H9 (cell line): ENCODE data around the gene FARP2. TPM values are rescaled to one million over a fixed set of nuclear protein-coding genes. Genes with fewer than 3 reads are reported as not detected.
A peak's percentile ranks its signal among the peaks of the same experiment; 100 is the strongest.

Experiments used
- DNase-seq: peaks from one replicate; pipeline ENCODE4 v3.0.0-alpha.2; 2017
- H2AFZ ChIP-seq: one replicate; pipeline ENCODE4 v1.6.1; 2013; ENCODE audit warnings: mild to moderate bottlenecking, low read length, control low read depth, moderate library complexity
- H2AK5ac ChIP-seq: 2 replicates; pipeline ENCODE4 v1.6.1; 2013; ENCODE audit warnings: low read length, control low read depth, mixed read lengths; ENCODE audit not compliant: insufficient read length
- H2BK120ac ChIP-seq: one replicate; pipeline ENCODE4 v1.6.1; 2013; ENCODE audit warnings: low read depth, mild to moderate bottlenecking, low read length, control low read depth, inconsistent platforms; ENCODE audit not compliant: poor library complexity, severe bottlenecking
- H2BK12ac ChIP-seq: 2 replicates; pipeline ENCODE4 v1.6.1; 2013; ENCODE audit warnings: low read length, control low read depth, mixed read lengths, low read depth; ENCODE audit not compliant: insufficient read length
- H2BK15ac ChIP-seq: 2 replicates; pipeline ENCODE4 v1.6.1; 2013; ENCODE audit warnings: low read depth, low read length, control low read depth
- H2BK20ac ChIP-seq: one replicate; pipeline ENCODE4 v1.6.1; 2013; ENCODE audit warnings: low read depth, mild to moderate bottlenecking, low read length, control low read depth, inconsistent platforms; ENCODE audit not compliant: poor library complexity, severe bottlenecking
- H2BK5ac ChIP-seq: 2 replicates; pipeline ENCODE4 v1.6.1; 2013; ENCODE audit warnings: low read length, control low read depth, mixed read lengths; ENCODE audit not compliant: insufficient read length
- H3K14ac ChIP-seq: 2 replicates; pipeline ENCODE4 v1.6.1; 2013; ENCODE audit warnings: low read length, control low read depth; ENCODE audit not compliant: insufficient read depth
- H3K18ac ChIP-seq: 2 replicates; pipeline ENCODE4 v1.6.1; 2013; ENCODE audit warnings: low read depth, mild to moderate bottlenecking, mixed read lengths, low read length, control low read depth; ENCODE audit not compliant: insufficient read length
- H3K23ac ChIP-seq: 2 replicates; pipeline ENCODE4 v1.6.1; 2013; ENCODE audit warnings: low read length, control low read depth, mixed read lengths, low read depth; ENCODE audit not compliant: insufficient read length
- H3K23me2 ChIP-seq: 2 replicates; pipeline ENCODE4 v1.6.1; 2013; ENCODE audit warnings: low read depth, mild to moderate bottlenecking, mixed read lengths, low read length, control low read depth; ENCODE audit not compliant: insufficient read length, poor library complexity, severe bottlenecking
- H3K27ac ChIP-seq: 2 replicates; pipeline ENCODE4 v1.5.1; 2013; ENCODE audit warnings: low read length, control low read depth, mixed read lengths, low read depth; ENCODE audit not compliant: insufficient read length
- H3K27me3 ChIP-seq: 2 replicates; pipeline ENCODE4 v1.6.1; 2013; ENCODE audit warnings: low read length, control low read depth, inconsistent platforms; ENCODE audit not compliant: insufficient read depth
- H3K4ac ChIP-seq: 2 replicates; pipeline ENCODE4 v1.6.1; 2013; ENCODE audit warnings: low read depth, mild to moderate bottlenecking, control low read depth, inconsistent platforms, low read length, moderate library complexity
- H3K4me1 ChIP-seq: 2 replicates; pipeline ENCODE4 v1.6.1; 2013; ENCODE audit warnings: low read length, control low read depth, inconsistent platforms; ENCODE audit not compliant: insufficient read depth
- H3K4me2 ChIP-seq: 2 replicates; pipeline ENCODE4 v1.6.1; 2013; ENCODE audit warnings: low read length, control low read depth, mixed read lengths; ENCODE audit not compliant: insufficient read length, insufficient read depth
- H3K56ac ChIP-seq: 2 replicates; pipeline ENCODE4 v1.6.1; 2013; ENCODE audit warnings: low read depth, mild to moderate bottlenecking, mixed read lengths, low read length, control low read depth; ENCODE audit not compliant: insufficient read length
- H3K79me1 ChIP-seq: 2 replicates; pipeline ENCODE4 v1.6.1; 2013; ENCODE audit warnings: low read depth, mild to moderate bottlenecking, moderate library complexity, low read length, control low read depth, inconsistent platforms; ENCODE audit not compliant: insufficient read depth, poor library complexity, severe bottlenecking
- H3K79me2 ChIP-seq: 2 replicates; pipeline ENCODE4 v1.6.1; 2013; ENCODE audit warnings: low read length, control low read depth, inconsistent platforms; ENCODE audit not compliant: insufficient read depth
- H3K9ac ChIP-seq: 2 replicates; pipeline ENCODE4 v1.6.1; 2013; ENCODE audit warnings: low read length, control low read depth, mixed read lengths; ENCODE audit not compliant: insufficient read length; ENCODE audit errors: extremely low read depth
- H3K9me3 ChIP-seq: one replicate; pipeline ENCODE4 v1.6.1; 2013; ENCODE audit warnings: low read depth, low read length, inconsistent platforms; ENCODE audit not compliant: control insufficient read depth
- H3T11ph ChIP-seq: one replicate; pipeline ENCODE4 v1.6.1; 2013; ENCODE audit warnings: mild to moderate bottlenecking, low read length, control low read depth, inconsistent platforms
- H4K20me1 ChIP-seq: one replicate; pipeline ENCODE4 v1.6.1; 2013; ENCODE audit not compliant: control insufficient read depth, insufficient read length, insufficient read depth
- H4K5ac ChIP-seq: 2 replicates; pipeline ENCODE4 v1.6.1; 2013; ENCODE audit warnings: low read depth, mild to moderate bottlenecking, mixed read lengths, low read length, control low read depth; ENCODE audit not compliant: insufficient read length
- H4K8ac ChIP-seq: replicated peaks from 2 replicates; pipeline ENCODE4 v1.6.1; 2013; ENCODE audit warnings: low read length, control low read depth, mixed read lengths, low read depth; ENCODE audit not compliant: insufficient read length
- H4K91ac ChIP-seq: 2 replicates; pipeline ENCODE4 v1.6.1; 2013; ENCODE audit warnings: low read depth, mild to moderate bottlenecking, moderate library complexity, mixed read lengths, low read length, control low read depth; ENCODE audit not compliant: insufficient read length
- H3K27ac Mint-ChIP-seq, 3 experiments: 2 replicates in 2 of 3; 3 replicates in 1 of 3; pipeline ENCODE4 v1.8.0; 2020 to 2021; ENCODE audit warnings: mixed read lengths in 3 of 3, mild to moderate bottlenecking in 1 of 3, moderate library complexity in 1 of 3
- H3K27me3 Mint-ChIP-seq: 2 replicates; pipeline ENCODE4 v1.8.0; 2021; ENCODE audit warnings: low read depth, mild to moderate bottlenecking, moderate library complexity, mixed read lengths
- H3K36me3 Mint-ChIP-seq, 3 experiments: 2 replicates in 2 of 3; 3 replicates in 1 of 3; pipeline ENCODE4 v1.8.0; 2020 to 2021; ENCODE audit warnings: low read depth in 3 of 3, mixed read lengths in 3 of 3; ENCODE audit not compliant: insufficient read depth in 1 of 3
- H3K4me1 Mint-ChIP-seq, 2 experiments: 2 replicates each; pipeline ENCODE4 v1.8.0; 2020; ENCODE audit warnings: mixed read lengths in 2 of 2
- H3K4me3 Mint-ChIP-seq, 2 experiments: 2 replicates in 1 of 2; 3 replicates in 1 of 2; pipeline ENCODE4 v1.8.0; 2020 to 2021; ENCODE audit warnings: mild to moderate bottlenecking in 2 of 2, mixed read lengths in 2 of 2, moderate library complexity in 1 of 2
- H3K9me3 Mint-ChIP-seq, 2 experiments: 2 replicates in 1 of 2; 3 replicates in 1 of 2; pipeline ENCODE4 v1.8.0; 2020; ENCODE audit warnings: mild to moderate bottlenecking in 2 of 2, mixed read lengths in 2 of 2, moderate library complexity in 1 of 2
- CTCF ChIP-seq: fragments of 200-600 bp; sonication (generic); conservative IDR thresholded peaks from 3 replicates; pipeline ENCODE4 v1.8.0; 2021; ENCODE audit warnings: antibody characterized with exemption, mild to moderate bottlenecking
- WGBS: extraction: QIAGEN DNeasy Blood & Tissue Kit; methylation state at CpG from one replicate; pipeline ENCODE4 v1.1.7; 2013; ENCODE audit warnings: missing lambda C conversion rate, low lambda C conversion rate, mixed read lengths; ENCODE audit not compliant: insufficient read length; ENCODE audit errors: extremely low coverage; 5-methylcytosine and 5-hydroxymethylcytosine counted together
- total RNA-seq: library from RNA; stranded (reverse); gene quantifications from 2 replicates; pipeline ENCODE4 v1.2.1, GENCODE V29; 2021

FARP2 gene
- total RNA-seq, 1 experiment from 2014 or later = 33.9 TPM

GRCh38 chr2:241541564-241542277 lies 185.6 kb downstream of the FARP2 start:
- Mint-ChIP-seq H3K27ac (no peak overlapping the region; a peak in 1 of 7 replicates), H3K4me1 (peaks cover 3 to 11% of the 10 kb centered on the region in 2 experiments; a peak in 3 of 4 replicates), H3K9me3 (peaks cover 2% of the 10 kb centered on the region in 2 experiments; a peak in 1 of 5 replicates), H3K27me3 (peaks cover 48% of the 10 kb centered on the region), H3K4me3 (peak overlapping the region; percentile 26 to 65), H3K36me3 (no peaks in the 10 kb centered on the region)
- Histone ChIP-seq H3K23me2 (peaks cover 11% of the 10 kb centered on the region), H3K9ac (no peak overlapping the region), H4K91ac (no peak overlapping the region), H3K14ac (no peak overlapping the region; the same call in 1 of the 2 replicates), H2BK120ac (no peak overlapping the region), H4K20me1 (no peaks in the 10 kb centered on the region), H3K27ac (no peak overlapping the region), H3K79me2 (no peaks in the 10 kb centered on the region), H2BK12ac (no peak overlapping the region), H2AFZ (no peak overlapping the region), H2BK20ac (no peak overlapping the region), H2AK5ac (no peak overlapping the region), H4K5ac (no peak overlapping the region), H3T11ph (no peak overlapping the region), H3K4me2 (peak overlapping the region; percentile 49), H3K9me3 (no peaks in the 10 kb centered on the region), H2BK5ac (no peak overlapping the region), H3K27me3 (peaks cover 16% of the 10 kb centered on the region; the same call in 1 of the 2 replicates), H3K4me1 (no peaks in the 10 kb centered on the region), H3K4ac (no peak overlapping the region), H3K56ac (no peak overlapping the region), H3K79me1 (no peaks in the 10 kb centered on the region), H3K23ac (no peak overlapping the region), H2BK15ac (no peak overlapping the region), H4K8ac (no peak overlapping the region), H3K18ac (no peak overlapping the region)
- no CpG with 5 or more reads among the region's 62 CpGs for WGBS
- no peak for TF ChIP-seq CTCF
- DNase-seq = no peak
